Head of caudate nucleus (tissue), 42 donors: ENCODE measurements around the gene DNAJC8.

Experiments used
- DNase-seq, 42 donors: peaks; one replicate each; pipeline versions ENCODE4 v3.0.0 to v3.0.0-alpha.2; 2020 to 2021; ENCODE audit warnings: mixed read lengths in 7 of 42
- intact Hi-C: fragments of 100-400 bp; cut with DNase I; formaldehyde crosslinking; loops from one replicate; pipeline ENCODE4 v1.15.0; 2022

The DNAJC8 gene

GRCh38 chr1:28257736-28258135 lies 24.9 kb upstream of the DNAJC8 start:
- intact Hi-C loops = no loop called here

GRCh38 chr1:28256197-28256827 lies 23.5 kb upstream of the DNAJC8 start:
- intact Hi-C loops = no loop called here
- DNase-seq = no peak

More at GRCh38 chr1:28257736-28258135, 24.9 kb upstream of the DNAJC8 start:
- DNase-seq = no peak

- intact Hi-C loops = loop anchor here (5.0 kb wide), 2 partner anchors 77 to 257 kb away; partner anchors contain the start of genes MED18 and RCC1
- no peak for DNase-seq
These were observed 17.1 kb upstream of the DNAJC8 start for GRCh38 chr1:28249866-28250295.

- peak in 11 of 42 donors; percentile 14 to 54 (median 35) for DNase-seq
- intact Hi-C loops = loop anchor here (5.0 kb wide), 2 partner anchors 78 to 258 kb away; partner anchors contain the start of genes MED18 and RCC1
These were observed 16.4 kb upstream of the DNAJC8 start for GRCh38 chr1:28249013-28249865.

- intact Hi-C loops = loop anchor here (5.0 kb wide), 2 partner anchors 79 to 259 kb away; partner anchors contain the start of genes MED18 and RCC1
- peak; percentile 53 to 94 (median 85) for DNase-seq
These were observed 15.6 kb upstream of the DNAJC8 start for GRCh38 chr1:28248273-28249012.

GRCh38 chr1:28247612-28248272 lies 14.9 kb upstream of the DNAJC8 start:
- intact Hi-C loops = loop anchor here (5.0 kb wide), 2 partner anchors 80 to 260 kb away; partner anchors contain the start of genes MED18 and RCC1
- DNase-seq = no peak

- intact Hi-C loops = loop anchor here (5.0 kb wide), 2 partner anchors 81 to 261 kb away; partner anchors contain the start of genes MED18 and RCC1
- no peak for DNase-seq
These were observed 13.6 kb upstream of the DNAJC8 start for GRCh38 chr1:28246427-28246832.

GRCh38 chr1:28244549-28245251 lies 11.9 kb upstream of the DNAJC8 start:
- intact Hi-C loops = loop anchor here (5.0 kb wide), 2 partner anchors 83 to 263 kb away; partner anchors contain the start of genes MED18 and RCC1
- no peak for DNase-seq

GRCh38 chr1:28243685-28244311 lies 11.0 kb upstream of the DNAJC8 start:
- intact Hi-C loops = no loop called here

GRCh38 chr1:28241638-28242241 lies 8.9 kb upstream of the DNAJC8 start:
- intact Hi-C loops = no loop called here
- DNase-seq = no peak

More at GRCh38 chr1:28243685-28244311, 11.0 kb upstream of the DNAJC8 start:
- no peak for DNase-seq

GRCh38 chr1:28240024-28240423 lies 7.2 kb upstream of the DNAJC8 start:
- no peak for DNase-seq
- intact Hi-C loops = no loop called here

- intact Hi-C loops = no loop called here
- no peak for DNase-seq
These were observed 6.2 kb upstream of the DNAJC8 start for GRCh38 chr1:28239004-28239403.

GRCh38 chr1:28236656-28237322 lies 4.0 kb upstream of the DNAJC8 start:
- DNase-seq = peak in 5 of 42 donors; percentile 9 to 35 (median 26)
- intact Hi-C loops = no loop called here

GRCh38 chr1:28235755-28236655 lies 3.2 kb upstream of the DNAJC8 start, which contains the start of gene ATP5IF1:
TSS of gene ATP5IF1 (plus strand) at chr1:28236124. CDS start at chr1:28236184, 60 bp downstream.
- intact Hi-C loops = no loop called here
- peak; percentile 93 to 100 (median 99) for DNase-seq

- intact Hi-C loops = no loop called here
- peak in 3 of 42 donors; percentile 26 to 42 (median 29) for DNase-seq
These were observed 406 bp upstream of the DNAJC8 start for GRCh38 chr1:28233264-28233606.
